K562 (cell line): ENCODE data around the gene SLC30A7. TPM values are rescaled to one million over a fixed set of nuclear protein-coding genes. Genes with fewer than 3 reads are reported as not detected.

Experiments
- ATAC-seq: fragments of 200-7000 bp; cut with Tn5 transposase; 3 replicates; pipeline ENCODE4 v1.9.1; 2020; ENCODE audit warnings: moderate library complexity
- BruUV-seq: library from RNA; stranded (reverse); fragments of 400-500 nt; replicated peaks from 2 replicates; lab custom pipeline; 2021; lab: Mats Ljungman, UMichigan
- CTCF ChIA-PET: fragments of 300-600 bp; formaldehyde crosslinking; extraction: SDS; loops from one replicate; lab custom pipeline; 2021; ENCODE audit warnings: low intra/inter-chr PET ratio; lab: Yijun Ruan, JAX
- POLR2A ChIA-PET: fragments of 300-600, 350-650 bp; sonication (Branson Sonifier 250); formaldehyde crosslinking; extraction: SDS; loops from one replicate; lab custom pipeline; 2021; ENCODE audit warnings: antibody characterized with exemption, inconsistent platforms; lab: Yijun Ruan, JAX
- DNase-seq, 4 experiments: peaks; one replicate each; pipeline versions ENCODE4 v3.0.0 to v3.0.0-alpha.2; 2011 to 2018; ENCODE audit warnings: low spot score in 3 of 4, mixed read lengths in 3 of 4; ENCODE audit errors: extremely low read depth in 1 of 4
- FAIRE-seq: peaks from 2 replicates; lab custom pipeline; 2011; peaks lifted over from hg19 to GRCh38; lab: Jason Lieb, UNC
- H2AFZ ChIP-seq: 2 replicates; pipeline ENCODE4 v1.6.0; 2011; ENCODE audit warnings: low read depth, low read length, control low read depth, inconsistent platforms
- H3K27ac ChIP-seq: fragments of 200-600 bp; 3 replicates; pipeline ENCODE4 v1.8.0; 2011; ENCODE audit warnings: low read depth, mild to moderate bottlenecking, control low read depth, inconsistent platforms, low read length, moderate library complexity, mixed read lengths; ENCODE audit errors: extremely low read depth
- H3K27me3 ChIP-seq, 2 experiments: fragments of 300-600 bp in 1 of 2; 2 replicates in 1 of 2; 3 replicates in 1 of 2; pipeline versions ENCODE4 v1.6.0 to v1.8.0; 2011; ENCODE audit warnings: inconsistent platforms in 2 of 2, low read length in 2 of 2, mild to moderate bottlenecking in 1 of 2, mixed read lengths in 1 of 2, moderate library complexity in 1 of 2; ENCODE audit not compliant: control insufficient read depth in 2 of 2, insufficient read depth in 2 of 2
- H3K36me3 ChIP-seq: fragments of 300-600 bp; 3 replicates; pipeline ENCODE4 v1.8.0; 2011; ENCODE audit warnings: mild to moderate bottlenecking, low read length, inconsistent platforms; ENCODE audit not compliant: control insufficient read depth, insufficient read depth
- H3K4me1 ChIP-seq, 2 experiments: fragments of 200-600 bp in 1 of 2; replicated peaks in 1 of 2; 2 replicates in 1 of 2; 3 replicates in 1 of 2; pipeline versions ENCODE4 v1.5.1 to v1.8.0; 2011; ENCODE audit warnings: inconsistent platforms in 2 of 2, low read length in 2 of 2, mild to moderate bottlenecking in 1 of 2, mixed read lengths in 1 of 2, moderate library complexity in 1 of 2; ENCODE audit not compliant: control insufficient read depth in 2 of 2, insufficient read depth in 2 of 2
- H3K4me2 ChIP-seq: 2 replicates; pipeline ENCODE4 v1.6.1; 2011; ENCODE audit warnings: low read length, control low read depth, inconsistent platforms, mixed read lengths; ENCODE audit not compliant: insufficient read depth
- H3K4me3 ChIP-seq: fragments of 200-600 bp; sonication (generic), shearing (Covaris generic); 2 replicates; pipeline ENCODE4 v1.5.1; 2016; ENCODE audit warnings: control low read depth, inconsistent platforms
- H3K79me2 ChIP-seq: fragments of 200-600 bp; 3 replicates; pipeline ENCODE4 v1.8.0; 2011; ENCODE audit warnings: low read length, inconsistent platforms; ENCODE audit not compliant: control insufficient read depth, insufficient read depth
- H3K9ac ChIP-seq, 2 experiments: 2 replicates each; pipeline versions ENCODE4 v1.6.0 to v1.6.1; 2011; ENCODE audit warnings: low read depth in 2 of 2, low read length in 2 of 2, control low read depth in 1 of 2, inconsistent platforms in 1 of 2, mild to moderate bottlenecking in 1 of 2, mixed read lengths in 1 of 2; ENCODE audit not compliant: insufficient read depth in 1 of 2
- H3K9me1 ChIP-seq: one replicate; pipeline ENCODE4 v1.6.0; 2011; ENCODE audit warnings: inconsistent platforms, mild to moderate bottlenecking, low read length, moderate library complexity; ENCODE audit not compliant: control insufficient read depth, insufficient read depth
- H3K9me3 ChIP-seq: replicated peaks from 2 replicates; pipeline ENCODE4 v1.5.1; 2011; ENCODE audit warnings: low read depth, low read length, inconsistent platforms; ENCODE audit not compliant: control insufficient read depth, insufficient read depth
- H4K20me1 ChIP-seq: replicated peaks from 2 replicates; pipeline ENCODE4 v1.6.1; 2011; ENCODE audit warnings: low read length, inconsistent platforms, mixed read lengths; ENCODE audit not compliant: control insufficient read depth, insufficient read depth
- ATF7 ChIP-seq: fragments of 450-650 bp; IDR thresholded peaks from 2 replicates; pipeline ENCODE4 v1.7.1; 2014; ENCODE audit warnings: mild to moderate bottlenecking, moderate library complexity
- DEAF1 ChIP-seq: fragments of 450-650 bp; formaldehyde crosslinking; IDR thresholded peaks from 2 replicates; pipeline ENCODE4 v1.4.0; 2020; ENCODE audit warnings: mild to moderate bottlenecking, moderate library complexity
- HDAC6 ChIP-seq: IDR thresholded peaks from 2 replicates; pipeline ENCODE4 v1.6.1; 2012; ENCODE audit warnings: low read depth, mild to moderate bottlenecking, control low read depth, inconsistent platforms, low read length, moderate library complexity
- HIVEP1 ChIP-seq: fragments of 250-450 bp; sonication (Bioruptor Pico); IDR thresholded peaks from 2 replicates; pipeline ENCODE4 v1.4.0; 2020; ENCODE audit warnings: mild to moderate bottlenecking
- MAFF ChIP-seq: IDR thresholded peaks from 2 replicates; pipeline ENCODE4 v1.6.1; 2012; ENCODE audit warnings: low read length, improper control_type of control experiment
- NCOA4 ChIP-seq: fragments of 450-650 bp; IDR thresholded peaks from 2 replicates; pipeline ENCODE4 v1.6.1; 2018; ENCODE audit warnings: mild to moderate bottlenecking; ENCODE audit not compliant: partially characterized antibody
- NCOR1 ChIP-seq: fragments of 450-650 bp; IDR thresholded peaks from 2 replicates; pipeline ENCODE4 v1.6.1; 2016; ENCODE audit warnings: mild to moderate bottlenecking, moderate library complexity
- RAD21 ChIP-seq, 2 experiments: fragments of 250-450 bp in 1 of 2; fragments of 450-650 bp in 1 of 2; sonication (Bioruptor Pico) in 1 of 2; formaldehyde crosslinking in 1 of 2; IDR thresholded peaks in 1 of 2; conservative IDR thresholded peaks in 1 of 2; 2 replicates each; pipeline versions ENCODE4 v1.4.0 to v1.8.0; 2020 to 2022; ENCODE audit warnings: mild to moderate bottlenecking in 2 of 2, moderate library complexity in 1 of 2
- TAF9B ChIP-seq: fragments of 450-650 bp; IDR thresholded peaks from 2 replicates; pipeline ENCODE4 v1.6.1; 2018; ENCODE audit warnings: mild to moderate bottlenecking; ENCODE audit not compliant: partially characterized antibody
- TEAD4 ChIP-seq, 2 experiments: sonication (generic) in 1 of 2; formaldehyde crosslinking in 1 of 2; IDR thresholded peaks; 2 replicates each; pipeline versions ENCODE4 v1.6.1 to v1.8.0; 2012 to 2022; ENCODE audit warnings: borderline replicate concordance in 1 of 2, inconsistent platforms in 1 of 2, low read length in 1 of 2, mild to moderate bottlenecking in 1 of 2, missing genetic modification reagents in 1 of 2
- ZFP91 ChIP-seq: sonication (generic); formaldehyde crosslinking; IDR thresholded peaks from 2 replicates; pipeline ENCODE4 v1.8.0; 2022; ENCODE audit warnings: mild to moderate bottlenecking, missing genetic modification reagents
- ZFX ChIP-seq: sonication (generic); formaldehyde crosslinking; IDR thresholded peaks from 2 replicates; pipeline ENCODE4 v1.8.0; 2022; ENCODE audit warnings: mild to moderate bottlenecking, missing genetic modification reagents, moderate library complexity
- ZNF232 ChIP-seq: sonication (generic); formaldehyde crosslinking; IDR thresholded peaks from 2 replicates; pipeline ENCODE4 v1.8.0; 2022; ENCODE audit warnings: mild to moderate bottlenecking, missing genetic modification reagents
- ZNF75A ChIP-seq: fragments of 450-650 bp; formaldehyde crosslinking; IDR thresholded peaks from 2 replicates; pipeline ENCODE4 v1.4.0; 2020; ENCODE audit warnings: mild to moderate bottlenecking
- ZNF764 ChIP-seq: fragments of 250-450 bp; sonication (Bioruptor Pico); IDR thresholded peaks from 2 replicates; pipeline ENCODE4 v1.4.0; 2020; ENCODE audit warnings: low read depth, mild to moderate bottlenecking, moderate library complexity
- WGBS: fragments of 100-300 bp; shearing (Covaris generic); methylation state at CpG from one replicate; pipeline ENCODE4 v1.1.6; 2016; ENCODE audit warnings: low coverage, mixed read lengths; ENCODE audit not compliant: insufficient coverage; ENCODE audit errors: missing lambda C conversion rate; 5-methylcytosine and 5-hydroxymethylcytosine counted together
- in situ Hi-C: fragments of 300-500 bp; cut with MboI; formaldehyde crosslinking; loops from 4 replicates; pipeline ENCODE4 v1.15.0; 2018; ENCODE audit warnings: inconsistent platforms, mixed read lengths
- intact Hi-C: fragments of 100-400 bp; cut with micrococcal nuclease; formaldehyde crosslinking; loops from 2 replicates; pipeline ENCODE4 v1.14.2; 2022
- polyA plus RNA-seq, 8 experiments: library from polyadenylated mRNA; depleted of rRNA in 4 of 8; stranded (reverse) in 5 of 8; unstranded in 3 of 8; fragments of >200 nt; fragmentation: Nextera tagmentation in 2 of 8; fragmentation: Illumina TruSeq in 1 of 8; extraction: Ambion mirVana in 2 of 8; extraction: Trizol in 1 of 8; gene quantifications; 2 replicates each; pipeline versions ENCODE4 v1.2.1 to v1.2.3, GENCODE V29; 2011 to 2014; ENCODE audit warnings: inconsistent platforms in 1 of 8, missing spikeins in 1 of 8
- total RNA-seq, 7 experiments: library from RNA; depleted of rRNA in 6 of 7; stranded (reverse); fragments of >200 nt in 6 of 7; fragmentation: Illumina TruSeq in 2 of 7; extraction: Trizol in 2 of 7; gene quantifications; 2 replicates each; pipeline versions ENCODE4 v1.2.1 to v1.2.3, GENCODE V29; 2011 to 2021; ENCODE audit warnings: low replicate concordance in 1 of 7
- TF ChIP-seq, protein P1 (sequence below): fragments of 250-450 bp; sonication (Bioruptor Pico); IDR thresholded peaks from 2 replicates; pipeline ENCODE4 v1.5.0; 2021

Gene SLC30A7
- total and polyA plus RNA-seq, 9 of the 15 experiments (the other 6 are each of a cell fraction or from before 2014, with no cell fraction given) = 3.5 to 17.1 (median 7.2) TPM

GRCh38 chr1:100866901-100867206 is 29.0 kb upstream of the SLC30A7 start (continued):
- TF ChIP-seq HIVEP1 (CRISPR knock-in tag) (no peak), HDAC6 (no peak), NCOA4 (no peak), ZNF75A (no peak), ZNF232 (no peak), NCOR1 (no peak), ZNF764 (CRISPR knock-in tag) (no peak), MAFF (no peak)
- TF ChIP-seq, protein P1, sequence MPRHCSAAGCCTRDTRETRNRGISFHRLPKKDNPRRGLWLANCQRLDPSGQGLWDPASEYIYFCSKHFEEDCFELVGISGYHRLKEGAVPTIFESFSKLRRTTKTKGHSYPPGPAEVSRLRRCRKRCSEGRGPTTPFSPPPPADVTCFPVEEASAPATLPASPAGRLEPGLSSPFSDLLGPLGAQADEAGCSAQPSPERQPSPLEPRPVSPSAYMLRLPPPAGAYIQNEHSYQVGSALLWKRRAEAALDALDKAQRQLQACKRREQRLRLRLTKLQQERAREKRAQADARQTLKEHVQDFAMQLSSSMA = no peak

DNA sequence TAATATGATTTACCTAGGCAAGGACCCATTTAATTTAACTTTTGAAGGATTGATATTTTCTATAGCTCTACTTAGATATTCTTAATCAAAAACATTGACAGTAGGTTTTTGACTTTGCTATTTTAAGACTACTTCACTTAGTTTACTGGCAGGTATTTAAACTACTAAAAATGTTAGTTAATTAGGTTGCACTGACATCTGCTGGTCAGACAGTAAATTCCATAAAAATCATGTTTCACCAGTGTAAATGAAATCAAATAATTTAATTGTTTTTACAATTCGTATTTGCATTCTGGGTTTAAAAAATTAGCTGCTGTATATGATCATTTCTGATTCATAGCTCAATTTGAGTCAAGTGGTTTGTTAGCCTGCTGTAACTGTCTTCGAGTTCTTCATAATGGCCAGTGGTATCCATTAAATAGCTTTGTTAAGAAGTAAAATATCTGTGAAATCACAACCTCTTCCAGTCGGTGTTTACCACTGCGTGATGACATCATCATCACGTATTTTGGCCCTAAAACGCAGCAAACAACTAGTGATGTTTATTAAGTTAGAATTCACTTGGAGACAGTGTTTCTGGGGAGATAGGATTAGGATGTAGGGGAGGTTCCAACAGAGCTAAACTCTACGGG is 27.4 kb upstream of the SLC30A7 start:
- Histone ChIP-seq H3K36me3 (no peaks in the 10 kb centered on the region), H3K9me3 (no peaks in the 10 kb centered on the region), H3K4me2 (no peak overlapping the region), H2AFZ (no peak overlapping the region), H3K4me1 (no peaks in the 10 kb centered on the region), H3K9ac (no peak overlapping the region), H3K9me1 (no peaks in the 10 kb centered on the region), H3K27me3 (no peaks in the 10 kb centered on the region), H4K20me1 (no peaks in the 10 kb centered on the region), H3K27ac (no peak overlapping the region), H3K79me2 (no peaks in the 10 kb centered on the region), H3K4me3 (no peak overlapping the region)
- WGBS = 8% methylated on average over 7 of the region's 7 CpGs
- BruUV-seq = no TSS peak
- FAIRE-seq = peak; percentile 29
- ATAC-seq = peak; percentile 65; the same call in 1 of the 3 replicates
- DNase-seq = peak in 3 of 4 experiments; percentile 9 to 51 (median 14)
- in situ Hi-C loops (loop anchor here (10.0 to 25.0 kb wide), 3 partner anchors 114 to 1064 kb away; no protein-coding TSS in a partner anchor), intact Hi-C loops (loop anchor here (1.0 to 5.0 kb wide), 3 partner anchors 326 to 1060 kb away; no protein-coding TSS in a partner anchor)
- CTCF ChIA-PET = interaction anchor here (0.6 to 2.1 kb wide), 6 partner anchors 33 to 1059 kb away, joined by 4 to 15 read pairs (median 8); no protein-coding TSS in a partner anchor
- POLR2A ChIA-PET = interaction anchor here (0.7 to 1.0 kb wide), 2 partner anchors 15 to 167 kb away, joined by 3 to 4 read pairs; no protein-coding TSS in a partner anchor
- TF ChIP-seq RAD21 (CRISPR knock-in tag; conservative IDR thresholded peaks at IDR 0.05 in 1 of 2, IDR thresholded peaks at IDR 0.05 in 1 of 2) (peak; percentile 84 to 89), ZFX (CRISPR knock-in tag) (no peak), TAF9B (no peak), ZFP91 (CRISPR knock-in tag) (no peak), TEAD4 (IDR thresholded peaks at IDR 0.05; ENCODE audit: low read length) (0 out of 2 replicates have a peak, but pooled peaks have one; percentile 32), TEAD4 (CRISPR knock-in tag; IDR thresholded peaks at IDR 0.05; ENCODE audit: borderline replicate concordance) (no peak), ATF7 (peak; percentile 65; the same call in 1 of the 2 replicates), DEAF1 (CRISPR knock-in tag) (peak; percentile 89)
